H9 (cell line): ENCODE results near the gene TMEM100. TPM values are rescaled to one million over a fixed set of nuclear protein-coding genes. Genes with fewer than 3 reads are reported as not detected.

Experiments used
- DNase-seq: peaks from one replicate; pipeline ENCODE4 v3.0.0-alpha.2; 2017
- H2AFZ ChIP-seq: one replicate; pipeline ENCODE4 v1.6.1; 2013; ENCODE audit warnings: mild to moderate bottlenecking, low read length, control low read depth, moderate library complexity
- H2AK5ac ChIP-seq: 2 replicates; pipeline ENCODE4 v1.6.1; 2013; ENCODE audit warnings: low read length, control low read depth, mixed read lengths; ENCODE audit not compliant: insufficient read length
- H2BK120ac ChIP-seq: one replicate; pipeline ENCODE4 v1.6.1; 2013; ENCODE audit warnings: low read depth, mild to moderate bottlenecking, low read length, control low read depth, inconsistent platforms; ENCODE audit not compliant: poor library complexity, severe bottlenecking
- H2BK12ac ChIP-seq: 2 replicates; pipeline ENCODE4 v1.6.1; 2013; ENCODE audit warnings: low read length, control low read depth, mixed read lengths, low read depth; ENCODE audit not compliant: insufficient read length
- H2BK15ac ChIP-seq: 2 replicates; pipeline ENCODE4 v1.6.1; 2013; ENCODE audit warnings: low read depth, low read length, control low read depth
- H2BK20ac ChIP-seq: one replicate; pipeline ENCODE4 v1.6.1; 2013; ENCODE audit warnings: low read depth, mild to moderate bottlenecking, low read length, control low read depth, inconsistent platforms; ENCODE audit not compliant: poor library complexity, severe bottlenecking
- H2BK5ac ChIP-seq: 2 replicates; pipeline ENCODE4 v1.6.1; 2013; ENCODE audit warnings: low read length, control low read depth, mixed read lengths; ENCODE audit not compliant: insufficient read length
- H3K14ac ChIP-seq: 2 replicates; pipeline ENCODE4 v1.6.1; 2013; ENCODE audit warnings: low read length, control low read depth; ENCODE audit not compliant: insufficient read depth
- H3K18ac ChIP-seq: 2 replicates; pipeline ENCODE4 v1.6.1; 2013; ENCODE audit warnings: low read depth, mild to moderate bottlenecking, mixed read lengths, low read length, control low read depth; ENCODE audit not compliant: insufficient read length
- H3K23ac ChIP-seq: 2 replicates; pipeline ENCODE4 v1.6.1; 2013; ENCODE audit warnings: low read length, control low read depth, mixed read lengths, low read depth; ENCODE audit not compliant: insufficient read length
- H3K23me2 ChIP-seq: 2 replicates; pipeline ENCODE4 v1.6.1; 2013; ENCODE audit warnings: low read depth, mild to moderate bottlenecking, mixed read lengths, low read length, control low read depth; ENCODE audit not compliant: insufficient read length, poor library complexity, severe bottlenecking
- H3K27ac ChIP-seq: 2 replicates; pipeline ENCODE4 v1.5.1; 2013; ENCODE audit warnings: low read length, control low read depth, mixed read lengths, low read depth; ENCODE audit not compliant: insufficient read length
- H3K27me3 ChIP-seq: 2 replicates; pipeline ENCODE4 v1.6.1; 2013; ENCODE audit warnings: low read length, control low read depth, inconsistent platforms; ENCODE audit not compliant: insufficient read depth
- H3K4ac ChIP-seq: 2 replicates; pipeline ENCODE4 v1.6.1; 2013; ENCODE audit warnings: low read depth, mild to moderate bottlenecking, control low read depth, inconsistent platforms, low read length, moderate library complexity
- H3K4me1 ChIP-seq: 2 replicates; pipeline ENCODE4 v1.6.1; 2013; ENCODE audit warnings: low read length, control low read depth, inconsistent platforms; ENCODE audit not compliant: insufficient read depth
- H3K4me2 ChIP-seq: 2 replicates; pipeline ENCODE4 v1.6.1; 2013; ENCODE audit warnings: low read length, control low read depth, mixed read lengths; ENCODE audit not compliant: insufficient read length, insufficient read depth
- H3K56ac ChIP-seq: 2 replicates; pipeline ENCODE4 v1.6.1; 2013; ENCODE audit warnings: low read depth, mild to moderate bottlenecking, mixed read lengths, low read length, control low read depth; ENCODE audit not compliant: insufficient read length
- H3K79me1 ChIP-seq: 2 replicates; pipeline ENCODE4 v1.6.1; 2013; ENCODE audit warnings: low read depth, mild to moderate bottlenecking, moderate library complexity, low read length, control low read depth, inconsistent platforms; ENCODE audit not compliant: insufficient read depth, poor library complexity, severe bottlenecking
- H3K79me2 ChIP-seq: 2 replicates; pipeline ENCODE4 v1.6.1; 2013; ENCODE audit warnings: low read length, control low read depth, inconsistent platforms; ENCODE audit not compliant: insufficient read depth
- H3K9ac ChIP-seq: 2 replicates; pipeline ENCODE4 v1.6.1; 2013; ENCODE audit warnings: low read length, control low read depth, mixed read lengths; ENCODE audit not compliant: insufficient read length; ENCODE audit errors: extremely low read depth
- H3K9me3 ChIP-seq: one replicate; pipeline ENCODE4 v1.6.1; 2013; ENCODE audit warnings: low read depth, low read length, inconsistent platforms; ENCODE audit not compliant: control insufficient read depth
- H3T11ph ChIP-seq: one replicate; pipeline ENCODE4 v1.6.1; 2013; ENCODE audit warnings: mild to moderate bottlenecking, low read length, control low read depth, inconsistent platforms
- H4K20me1 ChIP-seq: one replicate; pipeline ENCODE4 v1.6.1; 2013; ENCODE audit not compliant: control insufficient read depth, insufficient read length, insufficient read depth
- H4K5ac ChIP-seq: 2 replicates; pipeline ENCODE4 v1.6.1; 2013; ENCODE audit warnings: low read depth, mild to moderate bottlenecking, mixed read lengths, low read length, control low read depth; ENCODE audit not compliant: insufficient read length
- H4K8ac ChIP-seq: replicated peaks from 2 replicates; pipeline ENCODE4 v1.6.1; 2013; ENCODE audit warnings: low read length, control low read depth, mixed read lengths, low read depth; ENCODE audit not compliant: insufficient read length
- H4K91ac ChIP-seq: 2 replicates; pipeline ENCODE4 v1.6.1; 2013; ENCODE audit warnings: low read depth, mild to moderate bottlenecking, moderate library complexity, mixed read lengths, low read length, control low read depth; ENCODE audit not compliant: insufficient read length
- H3K27ac Mint-ChIP-seq, 3 experiments: 2 replicates in 2 of 3; 3 replicates in 1 of 3; pipeline ENCODE4 v1.8.0; 2020 to 2021; ENCODE audit warnings: mixed read lengths in 3 of 3, mild to moderate bottlenecking in 1 of 3, moderate library complexity in 1 of 3
- H3K27me3 Mint-ChIP-seq: 2 replicates; pipeline ENCODE4 v1.8.0; 2021; ENCODE audit warnings: low read depth, mild to moderate bottlenecking, moderate library complexity, mixed read lengths
- H3K36me3 Mint-ChIP-seq, 3 experiments: 2 replicates in 2 of 3; 3 replicates in 1 of 3; pipeline ENCODE4 v1.8.0; 2020 to 2021; ENCODE audit warnings: low read depth in 3 of 3, mixed read lengths in 3 of 3; ENCODE audit not compliant: insufficient read depth in 1 of 3
- H3K4me1 Mint-ChIP-seq, 2 experiments: 2 replicates each; pipeline ENCODE4 v1.8.0; 2020; ENCODE audit warnings: mixed read lengths in 2 of 2
- H3K4me3 Mint-ChIP-seq, 2 experiments: 2 replicates in 1 of 2; 3 replicates in 1 of 2; pipeline ENCODE4 v1.8.0; 2020 to 2021; ENCODE audit warnings: mild to moderate bottlenecking in 2 of 2, mixed read lengths in 2 of 2, moderate library complexity in 1 of 2
- H3K9me3 Mint-ChIP-seq, 2 experiments: 2 replicates in 1 of 2; 3 replicates in 1 of 2; pipeline ENCODE4 v1.8.0; 2020; ENCODE audit warnings: mild to moderate bottlenecking in 2 of 2, mixed read lengths in 2 of 2, moderate library complexity in 1 of 2
- WGBS: extraction: QIAGEN DNeasy Blood & Tissue Kit; methylation state at CpG from one replicate; pipeline ENCODE4 v1.1.7; 2013; ENCODE audit warnings: missing lambda C conversion rate, low lambda C conversion rate, mixed read lengths; ENCODE audit not compliant: insufficient read length; ENCODE audit errors: extremely low coverage; 5-methylcytosine and 5-hydroxymethylcytosine counted together
- total RNA-seq: library from RNA; stranded (reverse); gene quantifications from 2 replicates; pipeline ENCODE4 v1.2.1, GENCODE V29; 2021
- TF ChIP-seq, protein P1 (sequence below): fragments of 200-600 bp; sonication (generic); conservative IDR thresholded peaks from 3 replicates; pipeline ENCODE4 v1.8.0; 2021; ENCODE audit warnings: antibody characterized with exemption, mild to moderate bottlenecking

Gene TMEM100
- total RNA-seq, 1 experiment from 2014 or later: 0.17 TPM

DNA sequence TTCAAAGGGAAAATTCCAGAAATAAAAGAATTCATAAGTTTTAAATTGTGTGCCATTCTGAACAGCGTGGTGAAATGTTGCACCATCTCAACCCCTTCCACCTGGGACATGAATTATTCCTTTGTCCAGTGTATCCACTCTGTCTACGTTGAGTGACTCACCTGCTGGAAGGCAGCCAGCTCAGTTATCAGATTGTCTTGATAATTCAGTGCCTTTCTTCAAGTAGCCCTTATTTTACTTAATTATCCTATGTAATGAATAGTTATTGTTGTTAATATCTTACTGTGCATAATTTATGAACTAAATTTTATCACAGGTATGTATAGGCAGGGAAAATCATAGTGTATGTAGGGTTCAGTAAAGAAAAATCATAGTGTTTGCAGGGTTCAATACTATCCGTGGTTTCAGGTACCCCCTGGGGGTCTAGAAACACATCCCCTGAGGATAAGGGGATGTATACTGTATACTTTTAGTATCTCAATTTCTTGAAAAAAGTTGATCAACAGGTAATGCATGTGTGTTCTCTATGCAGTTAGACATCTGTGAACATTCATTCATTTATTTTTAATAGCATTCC is 20.5 kb upstream of the TMEM100 start:
- H2BK12ac ChIP-seq: no peak overlapping the region
- Mint-ChIP-seq H3K36me3 (no peaks in the 10 kb centered on the region), H3K27ac (no peak overlapping the region), H3K4me1 (no peaks in the 10 kb centered on the region), H3K4me3 (no peak overlapping the region), H3K9me3 (no peaks in the 10 kb centered on the region), H3K27me3 (no peaks in the 10 kb centered on the region)
- no peaks in the 10 kb centered on the region for H3K79me1 ChIP-seq
- no CpG with 5 or more reads among the region's 3 CpGs for WGBS
- H4K91ac ChIP-seq: no peak overlapping the region
- no peaks in the 10 kb centered on the region for H3K4me1 ChIP-seq
- TF ChIP-seq, protein P1, sequence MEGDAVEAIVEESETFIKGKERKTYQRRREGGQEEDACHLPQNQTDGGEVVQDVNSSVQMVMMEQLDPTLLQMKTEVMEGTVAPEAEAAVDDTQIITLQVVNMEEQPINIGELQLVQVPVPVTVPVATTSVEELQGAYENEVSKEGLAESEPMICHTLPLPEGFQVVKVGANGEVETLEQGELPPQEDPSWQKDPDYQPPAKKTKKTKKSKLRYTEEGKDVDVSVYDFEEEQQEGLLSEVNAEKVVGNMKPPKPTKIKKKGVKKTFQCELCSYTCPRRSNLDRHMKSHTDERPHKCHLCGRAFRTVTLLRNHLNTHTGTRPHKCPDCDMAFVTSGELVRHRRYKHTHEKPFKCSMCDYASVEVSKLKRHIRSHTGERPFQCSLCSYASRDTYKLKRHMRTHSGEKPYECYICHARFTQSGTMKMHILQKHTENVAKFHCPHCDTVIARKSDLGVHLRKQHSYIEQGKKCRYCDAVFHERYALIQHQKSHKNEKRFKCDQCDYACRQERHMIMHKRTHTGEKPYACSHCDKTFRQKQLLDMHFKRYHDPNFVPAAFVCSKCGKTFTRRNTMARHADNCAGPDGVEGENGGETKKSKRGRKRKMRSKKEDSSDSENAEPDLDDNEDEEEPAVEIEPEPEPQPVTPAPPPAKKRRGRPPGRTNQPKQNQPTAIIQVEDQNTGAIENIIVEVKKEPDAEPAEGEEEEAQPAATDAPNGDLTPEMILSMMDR: no peak
- no peak overlapping the region for H2BK5ac ChIP-seq
- no peaks in the 10 kb centered on the region for H3K9me3 ChIP-seq
- H2BK15ac ChIP-seq: no peak overlapping the region
- no peak for DNase-seq
- H3K27me3 ChIP-seq: no peaks in the 10 kb centered on the region
- H4K5ac ChIP-seq: no peak overlapping the region
- H2BK20ac ChIP-seq: no peak overlapping the region
- no peaks in the 10 kb centered on the region for H3K23me2 ChIP-seq
- no peak overlapping the region for H3K27ac ChIP-seq
- no peak overlapping the region for H2AFZ ChIP-seq
- H3T11ph ChIP-seq: no peak overlapping the region
- H3K56ac ChIP-seq: no peak overlapping the region
- no peak overlapping the region for H4K8ac ChIP-seq
- H4K20me1 ChIP-seq: no peaks in the 10 kb centered on the region
- H2BK120ac ChIP-seq: no peak overlapping the region
- H3K14ac ChIP-seq: no peak overlapping the region
- H3K4me2 ChIP-seq: no peak overlapping the region
- H2AK5ac ChIP-seq: no peak overlapping the region
- H3K79me2 ChIP-seq: no peaks in the 10 kb centered on the region
- H3K23ac ChIP-seq: no peak overlapping the region
- no peak overlapping the region for H3K18ac ChIP-seq
- H3K9ac ChIP-seq: no peak overlapping the region
- no peak overlapping the region for H3K4ac ChIP-seq
